Placental epithelial cell (primary cell): Measurements from ENCODE around the gene SCYGR2. TPM values are rescaled to one million over a fixed set of nuclear protein-coding genes. Genes with fewer than 3 reads are reported as not detected.

Experiments
- total RNA-seq: library from RNA; depleted of rRNA; stranded (reverse); fragments of >200 nt; gene quantifications from 2 replicates; pipeline ENCODE4 v1.2.3, GENCODE V29; 2012

The SCYGR2 gene, protein sequence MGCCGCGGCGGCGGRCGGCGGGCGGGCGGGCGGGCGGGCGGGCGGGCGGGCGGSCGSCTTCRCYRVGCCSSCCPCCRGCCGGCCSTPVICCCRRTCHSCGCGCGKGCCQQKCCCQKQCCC
- total RNA-seq, result not detected in 2 replicates

DNA sequence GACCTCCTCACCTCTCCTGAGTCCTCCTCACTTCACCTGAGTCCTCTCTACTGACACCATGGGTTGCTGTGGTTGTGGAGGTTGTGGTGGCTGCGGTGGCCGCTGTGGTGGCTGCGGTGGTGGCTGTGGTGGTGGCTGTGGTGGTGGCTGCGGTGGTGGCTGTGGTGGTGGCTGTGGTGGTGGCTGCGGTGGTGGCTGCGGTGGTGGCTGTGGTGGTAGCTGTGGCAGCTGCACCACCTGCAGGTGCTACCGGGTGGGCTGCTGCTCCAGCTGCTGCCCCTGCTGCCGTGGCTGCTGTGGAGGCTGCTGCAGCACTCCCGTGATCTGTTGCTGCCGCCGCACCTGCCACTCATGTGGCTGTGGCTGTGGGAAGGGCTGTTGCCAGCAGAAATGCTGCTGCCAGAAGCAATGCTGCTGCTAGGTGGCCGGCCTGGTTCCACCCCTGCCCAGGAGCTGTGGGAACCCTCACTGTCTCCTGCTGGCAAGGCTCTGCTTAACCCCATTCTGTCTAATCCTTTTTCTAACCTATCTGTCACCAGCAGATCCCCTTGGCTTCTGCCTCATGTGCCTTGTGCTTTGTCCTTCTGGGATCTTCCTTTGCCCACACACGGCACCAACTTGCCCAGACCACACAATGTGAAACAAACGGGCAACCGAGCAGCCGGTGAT is at the start of gene SCYGR2:
TSS of gene SCYGR2 (plus strand) at position 59 of the 669 bp plus-strand sequence. CDS start at position 59, 0 bp downstream.

DNA sequence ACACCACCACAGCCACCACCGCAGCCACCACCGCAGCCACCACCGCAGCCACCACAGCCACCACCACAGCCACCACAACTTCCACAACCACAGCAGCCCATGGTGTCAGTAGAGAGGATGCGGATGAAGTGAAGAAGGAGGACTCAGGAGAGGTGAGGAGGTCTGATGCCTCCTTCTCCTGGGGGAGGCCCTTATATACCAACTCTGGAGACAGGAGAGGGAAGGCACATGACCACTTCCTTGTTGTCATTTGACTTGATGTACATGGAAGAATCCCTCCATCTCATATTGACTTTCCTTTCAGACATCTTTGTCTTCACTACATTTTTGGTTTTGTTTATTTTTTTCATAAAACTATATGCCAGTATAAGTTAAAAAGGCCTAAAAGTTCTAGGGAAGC is 16.0 kb downstream of the SCYGR2 start, which contains the start of gene SCYGR3:
TSS of gene SCYGR3 (minus strand) at position 101 of the 400 bp plus-strand sequence. CDS start at position 101, 0 bp downstream.

DNA sequence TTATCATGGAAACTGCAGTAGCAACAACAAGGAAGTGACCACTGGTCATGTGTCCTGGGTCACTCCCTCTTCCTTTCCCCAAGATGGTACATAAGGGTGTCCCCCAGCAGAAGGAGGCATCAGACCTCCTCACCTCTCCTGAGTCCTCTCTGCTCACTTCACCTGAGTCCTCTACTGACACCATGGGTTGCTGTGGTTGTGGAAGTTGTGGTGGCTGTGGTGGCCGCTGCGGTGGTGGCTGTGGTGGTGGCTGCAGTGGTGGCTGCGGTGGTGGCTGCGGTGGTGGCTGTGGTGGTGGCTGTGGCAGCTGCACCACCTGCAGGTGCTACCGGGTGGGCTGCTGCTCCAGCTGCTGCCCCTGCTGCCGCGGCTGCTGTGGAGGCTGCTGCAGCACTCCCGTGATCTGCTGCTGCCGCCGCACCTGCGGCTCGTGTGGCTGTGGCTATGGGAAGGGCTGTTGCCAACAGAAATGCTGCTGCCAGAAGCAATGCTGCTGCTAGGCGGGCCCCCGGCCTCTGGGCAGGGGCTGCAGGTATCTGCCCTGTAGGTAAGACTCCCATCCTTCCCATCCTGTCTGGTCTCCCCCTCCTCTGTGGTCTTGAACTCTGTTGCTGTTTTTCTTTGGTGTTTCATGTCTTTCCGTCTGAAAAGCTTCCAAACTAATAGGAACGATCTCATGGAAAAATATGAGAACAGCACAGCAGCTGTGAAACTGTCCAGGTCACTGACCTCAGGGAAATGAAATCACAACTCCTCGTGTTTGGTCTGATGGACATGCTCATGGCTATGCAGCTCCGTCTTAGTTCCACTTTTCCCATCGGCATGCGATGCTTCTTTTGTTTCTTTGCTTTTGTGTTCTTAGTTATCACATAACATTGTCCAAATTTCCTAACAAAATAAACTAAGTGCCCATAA is 18.9 kb downstream of the SCYGR2 start, which contains the start of gene SCYGR4:
TSS of gene SCYGR4 (plus strand) at position 183 of the 915 bp plus-strand sequence. CDS start at position 183, 0 bp downstream.

Other genes with a start within 250 kb of the SCYGR2 start
- gene TM4SF20, start 219.6 kb upstream of the SCYGR2 start, total RNA-seq, result not detected in 2 replicates
- not detected in 2 replicates for gene SCYGR1, start 210.9 kb upstream of the SCYGR2 start, total RNA-seq
- gene AGFG1, start 126.7 kb upstream of the SCYGR2 start, total RNA-seq, result 25.1 and 94.8 TPM in 2 replicates
- not detected in 2 replicates for gene SCYGR3, start 15.9 kb downstream of the SCYGR2 start, total RNA-seq
- gene SCYGR4, start 18.6 kb downstream of the SCYGR2 start, total RNA-seq, result not detected in 2 replicates
- gene SCYGR5, start 67.9 kb downstream of the SCYGR2 start, total RNA-seq, result not detected in 2 replicates
- 1.2 and 2.9 TPM in 2 replicates for gene SLC19A3, start 119.1 kb downstream of the SCYGR2 start, total RNA-seq
- gene SCYGR6, start 125.9 kb downstream of the SCYGR2 start, total RNA-seq, result not detected in 2 replicates
- not detected in 2 replicates for gene SCYGR7, start 129.4 kb downstream of the SCYGR2 start, total RNA-seq
- gene SCYGR8, start 147.0 kb downstream of the SCYGR2 start, total RNA-seq, result not detected in 2 replicates
- 2.4 and 2.9 TPM in 2 replicates for gene CCL20, start 214.9 kb downstream of the SCYGR2 start, total RNA-seq